Stimulated activated CD8-positive, alpha-beta memory T cell treated with anti-CD3 and anti-CD28 coated beads, Interleukin-4, amount 100 ng/mL, for 1 hour (primary cell): ENCODE results near the gene LRRC28.

Experiments
- DNase-seq, 2 donors: peaks; one replicate each; pipeline ENCODE4 v3.0.0-alpha.2; 2020; ENCODE audit warnings: low read depth in 2 of 2, low spot score in 1 of 2

Gene LRRC28

DNA sequence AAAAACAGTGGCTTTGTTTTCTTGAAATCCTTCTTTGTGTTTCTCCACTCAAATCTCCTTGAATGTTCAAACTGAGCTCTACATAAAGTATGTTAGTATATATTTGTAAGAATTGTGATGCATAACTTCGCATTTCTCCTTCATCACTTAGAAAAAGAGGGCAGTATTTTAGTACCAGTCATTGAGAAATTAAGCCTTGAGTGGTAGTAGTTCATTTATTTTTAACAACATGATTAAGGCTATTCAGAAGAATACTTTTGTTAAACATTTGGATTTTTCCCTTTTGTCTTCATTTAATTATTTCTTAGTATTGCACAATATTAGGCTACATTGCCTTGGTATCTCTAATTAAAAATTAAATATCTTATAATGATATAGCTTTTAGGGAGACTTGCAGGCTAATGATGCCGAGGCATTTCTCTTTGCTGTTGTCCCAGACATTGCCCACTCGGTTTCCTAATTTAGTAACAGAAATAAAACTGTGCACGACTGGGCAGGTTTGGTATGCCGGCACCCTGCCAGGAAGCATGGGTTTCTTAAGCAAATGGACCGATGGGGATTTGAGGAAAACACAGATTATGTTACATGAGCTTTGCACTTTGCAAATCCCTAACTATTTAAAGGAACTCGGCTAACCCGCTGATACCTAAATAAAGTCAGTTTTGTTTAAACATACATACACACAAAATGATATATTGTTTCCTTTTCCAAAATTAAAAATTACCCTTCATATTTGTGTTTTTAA, 54.7 kb downstream of the LRRC28 start:
- no peak for DNase-seq

DNA sequence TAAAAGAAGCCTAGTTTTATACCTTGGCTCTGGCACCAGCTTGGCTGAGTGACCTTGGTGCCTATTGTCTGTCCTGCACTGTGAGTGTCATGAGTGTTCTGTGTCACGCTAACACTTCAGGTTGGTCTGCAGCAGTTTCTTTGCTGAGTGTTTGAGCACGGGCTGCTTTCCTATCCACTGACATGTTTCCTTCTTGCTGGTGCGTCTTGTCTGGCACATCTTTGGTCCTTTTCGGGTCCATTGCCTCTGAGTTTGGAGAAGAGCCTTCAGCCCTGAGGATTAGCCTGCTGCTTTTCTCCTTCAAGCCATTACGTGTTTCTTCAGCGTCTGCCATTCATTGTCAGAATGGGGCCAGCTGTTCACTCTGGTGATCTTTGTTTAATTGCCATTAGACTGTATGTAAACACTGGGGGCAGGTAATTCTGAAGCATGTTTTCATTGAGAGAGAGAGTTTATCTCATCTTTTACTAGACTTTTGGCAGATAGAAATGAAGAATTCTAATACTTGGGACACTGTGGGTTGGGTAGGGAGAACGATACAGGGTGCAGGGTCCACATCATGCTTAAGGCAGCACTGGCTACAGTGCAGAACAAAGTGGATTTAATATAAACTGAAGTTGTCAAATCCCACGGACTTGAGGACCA, 55.5 kb downstream of the LRRC28 start:
- DNase-seq: no peak

DNA sequence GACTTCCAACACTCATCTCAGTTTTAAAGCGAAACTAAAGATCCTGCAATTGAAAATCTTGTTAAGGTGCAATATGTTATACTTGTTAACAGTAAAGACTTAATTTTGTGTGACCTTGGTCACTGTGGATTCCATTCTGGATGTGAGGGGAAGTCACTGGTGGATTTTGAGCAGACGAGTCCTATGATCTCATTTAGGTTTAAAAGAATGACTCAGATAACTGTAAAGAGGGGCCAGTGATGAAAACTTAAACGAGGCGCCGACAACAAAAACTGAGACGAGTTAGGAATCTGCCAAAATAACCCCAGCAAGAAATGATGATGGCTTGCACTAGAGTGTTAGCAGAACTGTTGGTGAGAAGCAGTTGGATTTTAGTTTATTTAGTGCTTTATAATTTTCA, 56.5 kb downstream of the LRRC28 start:
- no peak for DNase-seq

DNA sequence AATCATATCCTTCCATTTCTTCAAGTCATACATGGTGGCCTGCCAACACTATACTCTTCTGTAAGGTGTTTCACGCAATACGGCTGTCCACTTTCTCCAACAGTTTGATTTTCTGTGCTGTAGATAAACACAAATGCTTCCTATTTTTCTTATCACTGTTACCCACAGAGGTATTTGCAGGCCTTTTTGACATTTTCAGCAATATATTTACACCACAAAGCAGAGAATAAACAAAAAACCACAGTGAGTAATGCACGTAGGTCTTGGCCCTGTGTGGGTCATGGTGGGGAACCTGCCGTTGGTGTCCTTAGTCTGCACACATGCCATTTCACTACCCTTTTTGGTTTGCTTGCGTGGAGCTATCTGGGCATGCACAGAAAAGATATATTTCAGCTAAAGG, 59.5 kb downstream of the LRRC28 start:
- DNase-seq: no peak

DNA sequence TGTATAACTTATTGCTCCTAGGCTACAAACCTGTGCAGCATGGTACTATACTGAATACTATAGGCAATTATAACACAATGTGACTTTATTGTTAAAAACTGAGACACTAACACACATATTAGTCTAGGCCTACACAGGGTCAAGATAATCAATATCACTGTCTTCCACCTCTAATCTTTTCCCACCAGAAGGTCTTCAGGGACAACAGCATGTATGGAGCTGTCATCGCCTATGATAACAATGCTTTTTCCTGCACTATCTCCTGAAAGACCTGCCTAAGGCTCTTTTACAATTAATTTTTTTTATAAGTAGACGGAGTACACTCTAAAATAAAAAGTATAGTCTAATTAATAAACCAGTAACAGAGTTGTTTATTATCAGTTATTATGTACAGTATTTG, 60.9 kb downstream of the LRRC28 start:
- no peak for DNase-seq

DNA sequence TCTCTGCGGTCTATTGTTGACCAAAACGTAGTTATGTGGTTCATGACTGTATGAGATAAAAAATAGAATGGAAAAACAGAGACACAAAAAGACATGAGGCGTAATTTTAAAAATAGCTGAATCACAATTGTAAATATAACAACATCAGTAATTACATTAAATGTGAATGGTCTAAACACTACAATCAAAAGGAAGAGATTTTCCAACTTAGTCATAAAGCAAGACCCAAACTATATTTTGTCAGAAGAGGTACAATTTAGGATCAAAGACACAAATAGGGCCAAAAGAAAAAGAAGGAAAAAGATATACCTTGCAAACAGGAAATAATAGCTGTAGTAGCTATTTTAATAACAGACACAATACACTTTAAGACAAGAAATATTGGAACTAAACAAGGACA, 61.5 kb downstream of the LRRC28 start:
- no peak for DNase-seq

DNA sequence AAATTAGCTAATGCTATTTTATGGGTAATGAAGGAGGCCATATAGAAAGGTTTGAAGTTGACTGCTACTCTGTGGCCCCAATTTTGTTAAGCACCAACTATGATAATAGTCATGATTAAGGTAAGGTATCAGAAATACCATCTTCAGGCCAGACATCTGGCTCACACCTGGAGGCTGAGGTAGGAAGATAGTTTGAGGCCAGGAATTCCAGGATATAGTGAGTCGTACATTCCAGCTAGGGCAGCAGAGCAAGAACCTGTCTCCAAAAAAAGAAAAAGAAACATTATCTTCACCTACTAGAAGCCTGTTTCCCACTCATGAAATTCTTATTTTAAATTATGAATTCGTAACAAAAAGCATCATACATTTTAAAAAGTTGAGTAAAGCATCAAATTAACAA, 64.4 kb downstream of the LRRC28 start:
- no peak for DNase-seq

DNA sequence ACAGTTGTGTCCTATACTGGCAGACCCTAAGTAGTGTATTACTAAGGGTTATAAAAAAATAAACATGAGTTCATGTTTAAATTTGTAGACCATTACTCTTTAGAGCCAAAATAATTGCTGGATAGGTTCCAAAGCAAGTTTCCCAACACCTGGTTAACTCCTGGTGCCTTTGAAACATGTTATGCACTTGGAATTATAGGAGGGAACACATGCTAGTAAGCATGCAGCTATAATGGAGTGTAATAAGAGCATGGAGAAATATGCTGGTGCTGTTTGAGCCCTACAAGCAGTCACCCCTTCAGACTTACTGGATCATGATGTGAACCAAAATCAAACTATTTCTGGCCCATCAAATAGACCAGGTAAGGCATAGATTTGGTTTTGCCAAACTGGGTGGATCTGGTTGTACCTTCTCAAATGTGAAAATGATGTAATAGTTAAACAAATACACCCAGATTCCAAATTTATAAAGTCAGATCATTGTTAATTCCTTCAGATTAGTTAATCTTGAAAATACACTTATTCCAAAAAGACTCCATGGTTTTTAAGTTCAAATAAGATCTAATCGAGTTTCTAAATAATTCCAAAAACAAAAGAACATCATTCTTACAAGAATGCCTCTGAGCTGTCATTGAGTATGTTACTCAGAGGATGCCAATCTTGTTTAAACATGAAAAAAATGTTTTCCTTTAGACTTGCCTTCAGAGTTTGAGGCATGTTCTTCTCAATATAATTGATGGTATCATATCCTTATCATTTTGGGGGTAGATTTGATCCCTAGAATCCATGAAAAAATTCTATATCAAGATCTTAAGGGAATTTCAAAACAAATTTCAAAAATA, 69.3 kb downstream of the LRRC28 start:
- no peak for DNase-seq

DNA sequence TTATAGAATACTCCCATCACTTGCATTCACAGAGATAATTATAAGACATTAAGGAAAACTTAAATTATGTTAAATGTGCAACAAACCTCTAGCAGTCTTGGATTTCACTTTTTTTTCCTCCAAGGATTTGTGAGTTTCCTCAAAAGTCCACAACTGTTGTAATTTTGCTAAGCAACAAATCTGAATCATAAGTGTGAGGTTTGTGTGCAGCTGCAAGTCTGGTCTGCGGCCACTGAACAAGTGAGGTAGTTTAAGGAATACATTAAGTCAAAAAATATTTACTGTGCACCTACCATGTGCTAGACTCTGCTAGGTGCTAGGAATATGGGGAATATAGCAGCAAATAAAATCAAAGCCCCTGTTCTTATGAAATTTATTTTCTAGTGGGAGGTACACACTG, 70.2 kb downstream of the LRRC28 start:
- no peak for DNase-seq

DNA sequence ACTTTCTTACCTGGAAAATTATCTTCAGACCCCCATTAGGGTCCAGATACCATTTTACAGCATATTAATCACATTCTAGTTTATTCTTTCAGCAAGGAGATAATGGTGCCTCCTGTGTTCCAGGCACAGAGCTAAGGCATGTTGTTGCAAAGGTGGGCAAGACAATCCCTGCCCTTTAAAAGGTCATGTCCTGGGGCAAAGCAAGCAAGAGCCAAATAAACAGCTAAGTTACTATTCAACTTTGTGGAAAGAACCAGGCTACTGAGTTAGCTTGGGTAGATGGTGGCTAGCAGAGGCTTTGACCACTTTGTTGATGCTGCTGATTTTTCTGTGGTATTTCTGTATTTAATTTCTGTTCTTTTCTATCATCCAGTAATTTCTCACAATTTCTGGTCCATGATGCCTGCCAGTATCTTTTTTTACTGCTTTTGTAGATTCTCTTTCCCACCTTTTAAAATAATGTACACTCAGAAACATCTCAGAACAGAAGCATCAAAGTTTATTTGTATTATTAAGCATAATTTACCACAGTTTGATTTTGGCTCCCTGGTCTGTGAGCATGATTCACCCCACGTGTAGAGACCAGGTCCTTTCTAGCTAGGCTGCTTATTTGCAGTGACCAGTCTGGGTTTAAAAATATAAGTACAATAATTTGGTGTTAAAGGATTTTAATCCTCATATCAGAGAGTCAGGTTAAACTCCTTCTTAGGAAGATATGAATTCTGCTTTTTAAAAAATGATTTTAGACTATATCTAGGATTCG, 71.5 kb downstream of the LRRC28 start:
- no peak for DNase-seq

DNA sequence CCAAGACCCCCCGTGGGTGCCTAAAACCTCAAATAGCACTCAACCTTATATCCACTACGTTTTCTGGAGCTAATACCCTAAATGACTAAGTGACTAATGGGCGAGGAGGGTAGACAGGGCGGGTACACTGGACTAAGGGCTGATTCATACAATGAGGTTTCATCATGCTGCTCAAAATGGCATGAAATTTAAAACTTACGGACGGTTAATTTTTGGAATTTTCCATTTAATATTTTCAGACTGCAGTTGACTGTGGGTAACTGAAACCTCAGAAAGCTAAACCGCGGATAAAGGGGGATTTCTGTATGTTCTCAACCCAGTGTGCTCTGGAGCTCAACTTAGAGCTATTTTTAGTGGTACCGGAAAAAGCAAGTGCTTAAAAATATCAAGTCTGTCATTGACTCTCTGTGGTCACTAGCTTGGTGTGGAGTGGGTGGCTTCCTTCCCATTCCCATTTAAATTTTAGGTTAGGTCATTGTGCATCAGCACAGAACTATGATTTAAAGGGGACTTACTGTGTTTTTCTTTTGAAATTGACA, 72.9 kb downstream of the LRRC28 start:
- no peak for DNase-seq

DNA sequence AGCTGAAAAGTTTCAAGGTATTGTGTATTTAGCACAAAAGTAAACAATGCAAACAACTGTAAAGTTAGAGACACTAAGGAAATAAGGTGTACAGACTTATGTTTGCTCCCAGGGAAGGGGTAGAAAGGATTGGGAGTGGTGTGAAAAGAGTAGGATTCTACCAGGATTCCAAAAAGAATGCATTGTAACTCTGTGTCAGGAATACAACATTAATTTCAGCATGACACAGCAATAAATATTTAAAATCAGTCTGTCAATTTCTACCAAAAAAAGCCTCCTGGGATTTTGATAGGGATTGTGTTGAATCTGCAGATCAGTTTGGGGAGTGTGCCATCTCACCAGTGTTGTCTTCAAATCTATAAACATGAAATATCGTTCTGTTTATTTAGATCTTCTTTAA, 73.4 kb downstream of the LRRC28 start:
- DNase-seq: no peak

DNA sequence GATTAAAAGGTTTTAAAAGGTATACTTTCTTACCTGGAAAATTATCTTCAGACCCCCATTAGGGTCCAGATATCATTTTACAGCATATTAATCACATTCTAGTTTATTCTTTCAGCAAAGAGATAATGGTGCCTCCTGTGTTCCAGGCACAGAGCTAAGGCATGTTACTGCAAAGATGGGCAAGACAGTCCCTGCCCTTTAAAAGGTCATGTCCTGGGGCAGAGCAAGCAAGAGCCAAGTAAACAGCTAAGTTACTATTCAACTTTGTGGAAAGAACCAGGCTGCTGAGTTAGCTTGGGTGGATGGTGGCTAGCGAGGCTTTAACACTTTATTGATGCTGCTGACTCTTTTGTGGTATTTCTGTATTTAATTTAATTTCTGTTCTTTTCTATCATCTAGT, 75.0 kb downstream of the LRRC28 start:
- DNase-seq: no peak

DNA sequence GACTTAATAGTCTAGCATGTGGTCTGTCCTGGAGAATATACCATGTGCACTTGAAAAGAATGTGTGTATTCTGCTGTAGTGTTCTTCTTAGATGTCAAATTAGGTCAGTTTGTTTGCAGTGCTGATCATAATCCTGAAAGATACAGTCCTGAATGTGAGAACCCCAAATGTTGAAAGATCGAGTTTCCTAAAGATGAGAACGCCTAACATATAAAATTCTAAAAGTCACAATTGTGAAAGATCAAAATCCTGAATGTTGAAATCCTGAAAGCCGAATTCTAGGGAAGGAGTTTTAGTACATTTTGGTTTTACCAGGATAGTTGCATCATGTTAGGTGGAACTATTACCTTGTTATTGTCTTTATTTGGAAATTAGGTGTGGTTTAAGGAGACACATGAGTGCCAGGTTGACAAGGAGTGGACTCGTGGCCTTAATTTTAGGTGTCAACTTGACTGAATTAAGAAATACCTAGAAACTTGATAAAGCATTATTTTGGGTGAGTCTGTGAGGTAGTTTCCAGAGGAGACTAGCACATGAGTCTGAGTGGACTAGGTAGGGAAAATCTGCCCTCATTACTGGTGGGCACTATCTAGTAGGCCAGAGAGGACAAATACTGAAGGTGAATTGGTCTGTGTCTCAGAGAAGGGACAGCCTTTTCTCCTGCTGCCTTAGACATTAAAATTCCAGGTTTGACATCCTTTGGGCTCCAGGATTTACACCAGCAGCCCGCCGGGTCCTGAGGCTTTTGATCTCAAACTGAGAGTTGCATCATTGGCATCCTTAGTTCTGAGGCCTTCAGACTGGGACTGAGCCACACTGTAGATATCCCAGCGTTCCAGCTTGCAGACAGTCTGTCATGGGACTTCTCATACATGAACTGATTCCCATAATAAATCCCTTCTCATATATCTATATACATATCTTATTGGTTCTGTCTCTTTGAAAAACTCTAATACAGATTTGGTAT, 77.1 kb downstream of the LRRC28 start:
- DNase-seq: no peak

DNA sequence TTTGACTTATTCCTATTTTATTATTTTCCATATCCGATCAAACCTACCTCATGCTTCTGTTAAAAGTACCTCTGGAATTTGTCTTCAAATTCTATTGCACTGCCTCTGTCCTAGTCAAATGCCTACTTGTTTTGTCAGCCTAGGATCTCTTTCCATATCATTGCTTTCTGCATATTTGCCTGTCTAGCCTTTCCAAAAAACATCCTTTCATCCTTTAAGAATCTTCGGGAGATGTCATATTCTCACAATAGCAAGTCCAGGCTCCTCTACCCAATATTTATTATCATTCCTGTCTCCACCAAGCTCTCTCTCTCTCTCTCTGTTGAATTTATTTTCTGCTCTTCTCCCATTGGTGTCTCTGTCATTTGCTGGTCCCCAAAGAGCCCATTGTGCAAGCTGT, 80.1 kb downstream of the LRRC28 start:
- DNase-seq: no peak

DNA sequence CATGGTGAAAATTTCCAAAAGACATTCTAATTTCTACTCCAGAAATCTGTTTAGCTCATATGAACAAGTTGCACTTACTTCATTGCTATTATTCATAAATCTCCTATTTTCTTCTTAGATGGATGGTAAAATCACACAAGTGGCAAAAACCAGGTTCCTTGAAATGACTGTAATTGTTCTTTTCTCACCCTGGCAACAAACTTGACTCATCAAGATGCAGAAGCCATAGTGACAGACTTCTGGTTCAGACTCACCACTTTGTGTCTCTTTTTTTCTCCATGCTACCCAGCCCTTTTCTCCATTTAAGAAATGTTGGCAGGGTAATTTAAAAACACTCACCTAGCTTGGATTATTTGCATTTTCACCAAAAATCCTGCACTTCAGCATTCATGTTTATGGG, 82.1 kb downstream of the LRRC28 start:
- DNase-seq: no peak

DNA sequence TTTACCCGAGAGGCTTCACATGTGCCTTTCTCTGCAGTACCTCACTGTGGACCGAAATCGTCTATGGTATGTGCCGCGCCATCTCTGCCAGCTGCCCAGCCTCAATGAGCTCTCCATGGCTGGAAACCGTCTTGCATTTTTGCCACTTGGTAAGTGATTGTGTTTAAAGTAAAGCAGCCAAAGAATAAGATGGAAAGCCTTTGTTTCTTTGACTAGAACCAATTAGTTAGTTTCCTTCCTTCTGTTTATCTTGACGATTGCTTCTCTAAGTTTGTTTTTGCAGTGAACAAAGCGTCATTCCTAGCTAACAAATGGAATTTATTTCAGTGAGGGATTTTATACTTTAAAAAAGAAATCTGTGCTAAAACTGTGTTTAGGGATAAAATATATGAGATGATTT, 82.7 kb downstream of the LRRC28 start:
- no peak for DNase-seq

DNA sequence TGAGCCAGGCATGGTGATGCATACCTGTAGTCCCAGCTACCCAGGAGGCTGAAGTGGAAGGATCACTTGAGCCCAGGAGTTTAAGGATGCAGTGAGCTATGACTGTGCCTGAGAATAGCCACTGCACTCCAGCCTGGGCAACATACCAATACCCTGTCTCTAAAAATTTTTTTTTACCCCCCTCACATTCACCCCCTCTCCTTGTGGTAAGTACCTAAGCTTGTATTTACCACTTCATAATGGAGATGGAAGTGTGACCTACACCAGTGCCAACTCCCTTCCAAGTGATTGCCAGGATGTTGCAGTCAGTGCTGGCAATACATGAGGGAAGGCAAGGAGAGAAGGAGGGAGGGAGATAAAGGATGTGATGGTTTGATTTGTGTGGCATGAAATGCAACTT, 84.2 kb downstream of the LRRC28 start:
- no peak for DNase-seq

DNA sequence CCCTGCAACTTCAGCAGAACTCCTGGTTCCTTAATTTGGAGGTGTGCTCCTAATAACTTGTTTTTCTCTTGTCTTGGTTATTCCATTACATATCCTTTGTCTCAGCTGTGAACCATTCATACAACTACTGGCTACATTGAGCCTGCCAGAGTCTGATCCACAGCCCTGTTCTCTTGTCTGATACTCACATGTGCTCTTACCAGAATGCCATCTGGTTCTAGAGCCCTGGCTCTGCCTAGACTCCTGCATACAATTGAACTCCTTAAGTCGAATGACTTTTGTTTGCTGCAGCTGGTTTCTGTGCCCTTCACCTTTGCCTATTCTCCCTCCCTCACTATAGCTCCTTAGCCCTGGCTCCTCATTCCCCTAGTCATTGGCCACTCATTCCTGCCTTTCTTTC, 85.5 kb downstream of the LRRC28 start:
- no peak for DNase-seq

DNA sequence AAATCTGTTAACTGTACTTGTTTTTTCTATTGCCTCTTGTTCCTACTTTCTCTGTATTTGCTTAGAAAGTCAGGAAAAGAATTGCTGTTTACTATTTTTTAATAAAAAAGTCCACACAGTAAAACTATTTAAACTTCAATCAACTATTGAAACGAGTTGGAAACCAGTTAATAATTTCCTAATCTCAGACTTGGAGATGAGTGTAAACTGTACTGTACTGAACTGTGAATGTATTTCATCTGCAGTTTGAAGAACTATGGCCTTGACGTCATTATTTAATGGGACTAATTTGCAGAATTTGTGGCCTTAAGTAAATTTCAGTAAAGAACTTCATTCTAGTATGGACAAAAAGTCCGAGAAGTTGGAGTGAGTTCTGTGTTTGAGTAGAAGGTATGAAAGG, 89.1 kb downstream of the LRRC28 start:
- DNase-seq: no peak
